OCI-LY7 (cell line): Measurements from ENCODE around the gene PFN1.

Experiments
- EZH2phosphoT487 ChIP-seq: fragments of 200-600 bp; sonication (generic); IDR thresholded peaks from 2 replicates; pipeline ENCODE4 v1.6.1; 2018; ENCODE audit warnings: low read depth, borderline replicate concordance, mild to moderate bottlenecking, mixed run types, antibody characterized with exemption, low read length, moderate library complexity, mixed read lengths
- TF ChIP-seq, protein P1 (sequence below): fragments of 200-600 bp; sonication (generic); conservative IDR thresholded peaks from 2 replicates; pipeline ENCODE4 v1.5.1; 2014; ENCODE audit warnings: mild to moderate bottlenecking, antibody characterized with exemption, low read length, moderate library complexity, mixed read lengths

DNA sequence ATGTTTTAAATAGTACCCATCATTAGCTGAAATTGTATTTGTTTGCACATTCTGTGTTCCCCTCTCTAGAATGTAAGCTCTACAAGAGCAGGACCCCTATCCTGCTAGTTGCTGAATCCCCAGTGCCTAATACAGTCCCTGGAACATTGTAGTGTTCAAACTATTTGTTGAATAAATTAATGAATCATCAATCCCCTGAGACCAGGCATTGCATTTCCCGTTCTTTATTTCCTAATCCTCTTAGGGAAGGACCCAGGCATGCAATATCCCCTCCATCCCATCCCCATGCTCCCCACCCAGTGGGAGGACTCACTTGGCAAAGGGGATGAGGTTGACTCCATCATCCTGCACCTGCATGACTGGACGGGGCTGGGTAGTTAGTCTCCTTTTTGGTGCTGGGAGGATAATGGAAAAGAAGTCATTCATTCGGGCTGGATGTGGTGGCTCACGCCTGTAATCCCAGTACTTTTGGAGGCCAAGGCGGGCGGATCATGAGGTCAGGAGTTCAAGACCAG is 45.8 kb upstream of the PFN1 start:
- TF ChIP-seq, protein P1, sequence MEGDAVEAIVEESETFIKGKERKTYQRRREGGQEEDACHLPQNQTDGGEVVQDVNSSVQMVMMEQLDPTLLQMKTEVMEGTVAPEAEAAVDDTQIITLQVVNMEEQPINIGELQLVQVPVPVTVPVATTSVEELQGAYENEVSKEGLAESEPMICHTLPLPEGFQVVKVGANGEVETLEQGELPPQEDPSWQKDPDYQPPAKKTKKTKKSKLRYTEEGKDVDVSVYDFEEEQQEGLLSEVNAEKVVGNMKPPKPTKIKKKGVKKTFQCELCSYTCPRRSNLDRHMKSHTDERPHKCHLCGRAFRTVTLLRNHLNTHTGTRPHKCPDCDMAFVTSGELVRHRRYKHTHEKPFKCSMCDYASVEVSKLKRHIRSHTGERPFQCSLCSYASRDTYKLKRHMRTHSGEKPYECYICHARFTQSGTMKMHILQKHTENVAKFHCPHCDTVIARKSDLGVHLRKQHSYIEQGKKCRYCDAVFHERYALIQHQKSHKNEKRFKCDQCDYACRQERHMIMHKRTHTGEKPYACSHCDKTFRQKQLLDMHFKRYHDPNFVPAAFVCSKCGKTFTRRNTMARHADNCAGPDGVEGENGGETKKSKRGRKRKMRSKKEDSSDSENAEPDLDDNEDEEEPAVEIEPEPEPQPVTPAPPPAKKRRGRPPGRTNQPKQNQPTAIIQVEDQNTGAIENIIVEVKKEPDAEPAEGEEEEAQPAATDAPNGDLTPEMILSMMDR = no peak
- TF ChIP-seq EZH2phosphoT487 = no peak
